Stomach (tissue), 4 donors: ENCODE data around the gene PLEKHM3.

Experiments used
- CTCF ChIP-seq, 7 experiments: fragments of 450-650 bp in 4 of 7; fragments of 200-600 bp in 3 of 7; sonication (generic) in 3 of 7; IDR thresholded peaks; one replicate each; pipeline ENCODE4 v1.5.1; 2016 to 2019; ENCODE audit warnings: antibody characterized with exemption in 7 of 7, control low read depth in 2 of 7, mild to moderate bottlenecking in 1 of 7
- EP300 ChIP-seq: sonication (generic); formaldehyde crosslinking; IDR thresholded peaks from one replicate; pipeline ENCODE4 v1.6.1; 2017; ENCODE audit warnings: antibody characterized with exemption

GRCh38 chr2:207784898-207785297 lies 240.4 kb downstream of the PLEKHM3 start:
- no peak for TF ChIP-seq EP300
- TF ChIP-seq CTCF (IDR thresholded peaks at IDR 0.05): no peak
